ENCODE measurements around the gene SDK1.
A peak's percentile ranks its signal among the peaks of the same experiment; 100 is the strongest.

SDK1 gene

GRCh38 chr7:4124556-4125477, 823.8 kb downstream of the SDK1 start:
- no peak for DNase-seq

GRCh38 chr7:4127909-4128560, 827.0 kb downstream of the SDK1 start:
- no peak for DNase-seq

- DNase-seq: peak; percentile 9 to 30
These were observed 828.5 kb downstream of the SDK1 start for GRCh38 chr7:4129481-4130122.

GRCh38 chr7:4131063-4131462, 830.0 kb downstream of the SDK1 start:
- DNase-seq: no peak

GRCh38 chr7:4132221-4132620, 831.2 kb downstream of the SDK1 start:
- DNase-seq: no peak

- no peak for DNase-seq
These were observed 832.5 kb downstream of the SDK1 start for GRCh38 chr7:4133491-4134044.

GRCh38 chr7:4134204-4134603, 833.2 kb downstream of the SDK1 start:
- no peak for DNase-seq

GRCh38 chr7:4134631-4135030, 833.6 kb downstream of the SDK1 start:
- no peak for DNase-seq

GRCh38 chr7:4135301-4135700, 834.2 kb downstream of the SDK1 start:
- DNase-seq: no peak

- no peak for DNase-seq
These were observed 835.0 kb downstream of the SDK1 start for GRCh38 chr7:4136036-4136435.

GRCh38 chr7:4136501-4137110, 835.6 kb downstream of the SDK1 start:
- DNase-seq: peak in 1 of 2 experiments; percentile 42

GRCh38 chr7:4137552-4137951, 836.5 kb downstream of the SDK1 start:
- no peak for DNase-seq

- no peak for DNase-seq
These were observed 837.8 kb downstream of the SDK1 start for GRCh38 chr7:4138866-4139265.

GRCh38 chr7:4139656-4140625, 838.9 kb downstream of the SDK1 start:
- DNase-seq: no peak

GRCh38 chr7:4140933-4141332, 839.9 kb downstream of the SDK1 start:
- DNase-seq: no peak

- DNase-seq: no peak
These were observed 842.0 kb downstream of the SDK1 start for GRCh38 chr7:4143006-4143405.

- no peak for DNase-seq
These were observed 842.6 kb downstream of the SDK1 start for GRCh38 chr7:4143511-4144171.

GRCh38 chr7:4144172-4144701, 843.2 kb downstream of the SDK1 start:
- no peak for DNase-seq

- peak in 1 of 2 experiments; percentile 30 for DNase-seq
These were observed 843.9 kb downstream of the SDK1 start for GRCh38 chr7:4144811-4145510.

- DNase-seq: no peak
These were observed 844.5 kb downstream of the SDK1 start for GRCh38 chr7:4145576-4145975.
